Adrenal gland (tissue), 5 donors: ENCODE data around the gene PRC1.

Source experiments
- CTCF ChIP-seq, 6 experiments: fragments of 450-650 bp in 4 of 6; fragments of 200-600 bp in 2 of 6; sonication (generic) in 1 of 6; IDR thresholded peaks; 1 replicate in 5 of 6; 2 replicates in 1 of 6; pipeline versions ENCODE4 v1.5.1 to v1.8.0; 2016 to 2021; ENCODE audit warnings: antibody characterized with exemption in 6 of 6, mild to moderate bottlenecking in 2 of 6, moderate library complexity in 1 of 6
- POLR2A ChIP-seq, 2 donors: fragments of 450-650 bp; IDR thresholded peaks; one replicate each; pipeline ENCODE4 v1.6.1; 2017; ENCODE audit warnings: antibody characterized with exemption in 2 of 2, mild to moderate bottlenecking in 2 of 2, moderate library complexity in 1 of 2
- donor health status: DM: no; HTN: no; CAD: no.

DNA sequence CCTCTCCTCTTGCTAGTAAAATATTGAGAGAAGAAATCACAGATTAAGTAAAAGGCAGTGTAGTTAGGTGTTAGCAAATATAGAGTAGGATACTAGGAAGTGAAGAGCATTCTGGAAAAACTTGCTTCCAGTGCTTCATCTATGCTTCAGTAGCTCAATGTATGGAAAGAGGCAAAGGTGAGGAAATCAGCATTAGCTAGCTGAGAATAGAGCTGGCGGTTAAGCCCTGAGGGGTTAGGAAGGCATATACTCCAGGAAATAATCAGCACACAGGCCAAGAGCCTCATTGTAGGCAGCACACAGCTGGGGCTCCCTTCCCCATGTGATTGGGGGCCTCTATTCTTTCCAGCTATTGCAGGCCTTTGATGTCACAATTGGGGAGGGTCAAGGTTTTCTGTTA, 25.9 kb downstream of the PRC1 start:
- TF ChIP-seq CTCF (IDR thresholded peaks at IDR 0.05) (no peak), POLR2A (IDR thresholded peaks at IDR 0.05) (no peak)
